ENCODE measurements around the gene CTSF.
"Not testable (repeated sequence)": the region's sequence is repeated elsewhere in the genome, so short reads cannot be mapped to it uniquely, and the experiment has no call there.

The CTSF gene

DNA sequence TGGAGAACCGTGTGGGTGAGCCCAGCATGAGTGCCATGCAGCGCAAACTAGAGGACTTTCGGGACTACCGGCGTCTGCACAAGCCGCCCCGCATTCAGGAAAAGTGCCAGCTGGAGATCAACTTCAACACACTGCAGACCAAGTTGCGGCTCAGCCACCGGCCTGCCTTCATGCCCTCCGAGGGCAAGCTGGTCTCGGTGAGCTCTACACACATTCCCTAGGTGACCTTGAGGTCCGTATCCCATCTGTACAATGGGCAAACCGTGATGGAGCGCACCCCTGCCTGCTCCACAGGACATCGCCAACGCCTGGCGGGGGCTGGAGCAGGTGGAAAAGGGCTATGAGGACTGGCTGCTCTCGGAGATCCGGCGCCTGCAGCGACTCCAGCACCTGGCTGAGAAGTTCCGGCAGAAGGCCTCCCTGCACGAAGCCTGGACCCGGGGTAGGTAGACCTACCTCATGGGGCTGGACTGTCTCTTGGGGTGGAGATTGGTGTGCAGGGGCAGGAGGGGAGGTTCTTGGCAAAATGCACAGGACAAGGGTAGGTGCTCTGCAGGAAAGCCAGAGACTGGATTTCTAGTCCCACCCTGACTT lies 10.6 kb downstream of the CTSF start:
- no peak for DNase-seq

DNA sequence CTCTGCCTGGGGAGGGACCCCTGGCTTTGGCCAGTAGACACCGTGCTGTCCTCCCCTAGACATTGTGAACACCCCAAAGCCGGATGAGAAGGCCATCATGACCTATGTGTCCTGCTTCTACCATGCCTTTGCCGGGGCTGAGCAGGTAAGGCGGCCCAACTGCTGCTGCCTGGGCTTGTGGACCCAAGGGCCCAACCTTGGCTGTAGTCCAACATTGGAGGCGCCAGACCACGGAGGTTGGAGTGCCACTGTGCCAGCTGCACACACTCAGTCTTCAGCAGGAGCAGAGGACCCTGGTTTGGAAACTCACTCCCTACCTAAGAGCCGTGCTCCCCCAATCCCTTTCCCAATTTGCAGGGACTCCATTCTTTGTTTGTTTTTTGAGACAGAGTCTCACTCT lies 12.3 kb downstream of the CTSF start:
- DNase-seq: no peak

DNA sequence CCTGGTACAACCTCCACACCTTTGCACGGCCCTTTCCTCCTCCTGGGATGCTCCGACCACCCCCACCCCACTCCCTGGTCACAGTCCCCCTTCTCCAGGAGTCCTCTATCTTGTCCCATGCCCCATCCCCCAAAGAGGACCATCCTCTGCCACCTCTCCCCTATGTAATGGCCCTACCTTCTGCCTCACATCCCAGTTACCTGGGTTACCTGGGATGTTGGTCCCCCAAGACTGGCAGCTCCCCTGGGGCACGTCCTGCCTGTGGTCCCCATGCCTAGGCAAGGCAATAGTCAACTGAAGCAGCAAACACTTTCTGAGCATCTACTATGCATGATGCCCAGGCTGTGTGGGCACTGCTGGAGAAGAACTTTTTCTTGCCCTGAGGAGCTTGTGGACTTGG lies 13.0 kb downstream of the CTSF start:
- DNase-seq: no peak

DNA sequence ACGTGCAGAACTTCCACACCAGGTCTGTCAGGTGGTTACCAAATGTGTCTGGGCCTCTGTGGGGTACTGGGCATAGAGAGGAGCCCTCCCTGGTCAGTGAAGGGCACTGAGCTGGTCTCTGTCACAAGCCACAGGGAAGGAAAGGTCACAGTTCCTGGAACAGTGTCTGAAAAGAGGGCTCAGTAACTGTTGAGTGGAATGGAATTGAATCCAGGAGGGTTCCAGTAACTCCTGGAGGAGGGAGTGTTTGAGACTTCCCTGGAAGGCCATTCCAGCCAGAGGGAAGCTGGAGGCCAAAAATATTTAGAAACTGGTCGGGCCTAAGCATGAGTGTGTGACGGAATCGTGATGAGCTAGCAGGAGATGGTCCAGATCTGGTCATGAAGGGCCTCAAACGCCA lies 13.8 kb downstream of the CTSF start:
- no peak for DNase-seq

DNA sequence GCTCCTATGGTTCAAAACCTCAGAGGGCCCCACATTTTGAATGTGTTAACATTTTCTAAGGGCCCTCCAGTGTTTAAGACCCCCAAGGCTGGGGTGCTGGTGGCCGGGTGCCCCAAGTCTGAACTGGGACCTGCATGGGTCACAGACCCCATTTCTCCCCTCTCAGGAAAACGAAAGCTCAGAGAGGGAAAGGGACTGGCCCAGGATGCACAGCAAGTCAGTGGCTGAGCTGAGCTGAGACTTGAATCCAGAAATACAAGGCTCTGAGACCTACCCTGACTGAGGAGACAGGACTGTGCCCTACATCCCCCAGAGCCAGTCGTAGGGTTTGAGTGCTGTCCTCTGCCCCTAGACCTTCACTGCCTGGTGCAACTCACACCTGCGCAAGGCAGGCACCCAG lies 17.5 kb downstream of the CTSF start:
- DNase-seq: no peak

DNA sequence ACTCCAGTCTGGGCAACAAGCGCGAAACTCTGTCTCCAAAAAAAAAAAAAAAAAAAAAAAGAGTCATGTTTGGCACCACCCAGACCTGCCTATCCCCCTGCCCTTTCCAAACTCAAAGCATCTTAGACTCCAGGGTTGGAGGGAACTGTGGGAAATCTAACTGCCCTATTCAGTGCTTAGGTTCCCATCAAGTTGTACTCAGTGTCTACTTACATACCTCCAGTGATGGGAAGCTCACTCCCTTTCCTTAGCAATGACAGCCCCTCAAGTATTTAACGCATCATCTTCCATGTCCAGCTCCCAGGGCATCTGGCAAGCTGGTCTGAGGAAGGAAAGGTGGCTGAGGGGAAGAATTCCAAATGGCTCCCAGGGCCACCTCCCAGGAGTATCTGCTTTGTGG lies 18.7 kb downstream of the CTSF start:
- no peak for DNase-seq

DNA sequence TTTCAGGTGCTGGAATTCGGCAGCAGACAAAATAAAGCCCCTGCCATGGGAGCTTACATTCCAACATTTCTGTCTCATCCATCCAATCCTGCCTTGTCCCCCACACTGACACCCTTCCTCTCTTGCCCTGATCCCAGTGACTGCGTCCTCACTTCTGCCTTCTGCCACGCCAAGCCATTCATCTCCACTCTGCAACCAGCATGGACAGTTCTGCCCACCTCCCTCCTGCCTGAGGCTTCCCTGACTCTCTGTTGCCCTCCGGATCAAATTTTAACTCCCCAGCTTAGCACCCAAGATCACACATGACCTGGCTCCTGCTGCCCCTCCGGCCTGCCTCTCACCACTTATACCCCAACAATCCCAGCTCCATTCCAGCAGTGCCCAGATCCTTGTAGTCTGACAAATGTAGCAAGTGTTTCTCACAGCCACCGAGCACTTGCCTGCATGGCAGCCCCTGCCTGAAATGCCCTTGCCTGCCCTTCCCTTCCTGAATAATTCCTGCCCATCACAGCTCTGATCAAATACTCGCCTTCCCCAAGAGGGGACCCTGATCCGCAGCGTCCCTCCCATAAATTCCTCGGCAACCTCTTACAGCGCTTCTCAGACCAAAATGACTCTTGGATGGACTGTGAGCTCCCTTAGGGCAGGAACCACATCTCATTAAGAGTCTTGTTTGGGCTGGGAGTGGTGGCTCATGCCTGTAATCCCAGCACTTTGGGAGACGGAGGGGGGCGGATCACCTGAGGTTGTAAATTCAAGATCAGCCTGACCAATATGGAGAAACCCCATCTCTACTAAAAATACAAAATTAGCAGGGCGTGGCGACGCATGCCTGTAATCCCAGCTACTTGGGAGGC lies 19.4 kb downstream of the CTSF start:
- no peak for DNase-seq

DNA sequence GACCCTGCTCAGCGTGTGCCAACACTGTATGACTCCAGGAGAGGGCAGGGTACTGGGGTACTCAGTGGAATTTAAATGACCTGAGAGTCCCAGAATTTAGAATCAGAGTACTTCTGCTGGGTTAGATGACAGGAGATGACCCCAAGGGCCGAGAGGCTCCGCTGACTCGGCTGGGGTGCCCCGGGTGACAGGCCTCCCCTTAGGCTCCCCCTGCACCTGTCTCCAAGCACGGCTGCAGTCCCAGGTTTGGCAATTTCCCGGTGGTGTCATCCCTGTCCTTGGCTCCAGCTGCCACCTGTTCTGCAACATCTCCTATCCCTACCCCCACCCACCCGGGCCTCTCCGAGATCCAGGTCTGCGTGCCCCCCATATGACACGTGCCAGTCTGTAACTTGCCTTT lies 20.4 kb downstream of the CTSF start:
- no peak for DNase-seq

DNA sequence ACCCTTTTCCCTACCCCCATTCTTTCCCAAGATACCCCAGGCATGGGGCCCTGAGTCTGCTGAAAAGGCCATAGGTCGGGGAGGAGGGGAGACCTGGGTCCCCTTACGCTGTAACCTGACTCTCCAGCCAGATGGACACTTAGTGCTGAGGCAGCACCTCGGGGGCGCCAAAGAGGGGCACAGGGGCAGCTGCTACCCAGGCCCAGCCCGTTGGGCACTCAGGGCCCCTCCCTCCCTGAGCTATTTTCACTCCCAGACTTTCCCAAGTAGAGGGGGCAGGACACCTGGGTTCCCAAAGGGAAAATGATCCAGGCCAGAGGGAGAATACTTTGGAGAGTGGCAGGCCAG lies 20.8 kb downstream of the CTSF start:
- no peak for DNase-seq

DNA sequence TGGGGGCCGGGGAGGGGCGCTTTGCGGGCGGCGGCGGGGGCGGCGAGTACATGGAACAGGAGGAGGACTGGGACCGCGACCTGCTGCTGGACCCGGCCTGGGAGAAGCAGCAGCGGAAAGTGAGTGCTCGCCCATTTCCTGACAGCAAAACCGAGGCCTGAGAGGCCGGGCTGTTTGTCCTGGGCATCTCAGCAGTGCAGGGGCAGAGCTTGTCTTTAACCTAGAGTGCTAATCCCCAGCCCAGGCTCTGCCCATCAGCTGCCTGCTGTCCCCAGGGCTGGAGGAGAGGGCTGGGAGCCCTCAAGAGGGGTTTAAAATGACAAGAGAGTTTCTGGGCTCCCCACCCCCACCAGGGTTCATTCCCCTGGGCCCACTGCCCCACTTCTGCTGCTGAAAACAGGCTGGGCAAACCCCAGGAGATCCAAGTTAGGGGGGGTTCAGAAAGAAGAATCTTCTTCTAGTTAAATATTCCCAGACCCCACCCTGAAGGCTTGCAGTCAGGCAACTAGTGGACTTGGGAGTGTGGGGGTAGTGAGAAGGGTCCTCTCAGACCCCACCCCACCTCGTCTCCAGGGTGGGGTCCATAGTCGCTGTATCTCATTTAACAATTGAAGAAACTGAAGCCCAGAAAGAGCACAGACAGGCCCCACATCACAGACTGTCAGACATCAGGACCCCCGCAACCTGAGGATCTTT lies 21.3 kb downstream of the CTSF start:
- DNase-seq: no peak

DNA sequence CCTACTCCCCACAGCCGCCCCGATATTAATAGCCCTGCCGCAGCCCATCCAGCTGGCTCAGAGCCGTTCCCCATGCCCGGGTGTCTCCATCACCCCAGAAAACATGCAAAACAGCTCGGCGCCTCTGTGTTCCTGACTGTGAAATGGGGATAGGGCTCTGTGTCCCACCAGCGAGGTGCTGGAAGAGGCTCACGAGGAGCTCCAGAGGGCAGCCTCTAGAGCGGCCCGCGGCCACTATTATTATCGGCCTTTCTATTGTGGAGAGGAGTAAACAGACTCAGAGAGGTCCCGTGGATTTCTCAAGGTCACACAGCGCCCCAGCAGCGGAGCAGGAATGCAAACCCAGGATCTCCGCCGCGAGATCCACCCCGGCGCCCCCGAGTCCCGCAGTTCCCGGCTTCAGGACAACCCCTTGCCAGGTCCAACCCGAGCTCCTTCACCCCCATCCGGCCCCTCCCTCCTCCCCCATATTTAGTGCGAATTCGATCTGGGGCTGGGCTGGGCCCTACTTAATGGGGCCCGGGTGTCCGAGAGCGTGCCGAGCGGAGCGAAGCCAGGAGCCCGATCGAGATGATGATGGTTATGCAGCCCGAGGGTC lies 21.9 kb downstream of the CTSF start, which contains the start of gene ACTN3:
Gene ACTN3, plus strand, starts transcription at position 536 of the 598 bp plus-strand sequence. Its CDS starts 35 bp downstream, at position 571.
- DNase-seq: peak; percentile 41

DNA sequence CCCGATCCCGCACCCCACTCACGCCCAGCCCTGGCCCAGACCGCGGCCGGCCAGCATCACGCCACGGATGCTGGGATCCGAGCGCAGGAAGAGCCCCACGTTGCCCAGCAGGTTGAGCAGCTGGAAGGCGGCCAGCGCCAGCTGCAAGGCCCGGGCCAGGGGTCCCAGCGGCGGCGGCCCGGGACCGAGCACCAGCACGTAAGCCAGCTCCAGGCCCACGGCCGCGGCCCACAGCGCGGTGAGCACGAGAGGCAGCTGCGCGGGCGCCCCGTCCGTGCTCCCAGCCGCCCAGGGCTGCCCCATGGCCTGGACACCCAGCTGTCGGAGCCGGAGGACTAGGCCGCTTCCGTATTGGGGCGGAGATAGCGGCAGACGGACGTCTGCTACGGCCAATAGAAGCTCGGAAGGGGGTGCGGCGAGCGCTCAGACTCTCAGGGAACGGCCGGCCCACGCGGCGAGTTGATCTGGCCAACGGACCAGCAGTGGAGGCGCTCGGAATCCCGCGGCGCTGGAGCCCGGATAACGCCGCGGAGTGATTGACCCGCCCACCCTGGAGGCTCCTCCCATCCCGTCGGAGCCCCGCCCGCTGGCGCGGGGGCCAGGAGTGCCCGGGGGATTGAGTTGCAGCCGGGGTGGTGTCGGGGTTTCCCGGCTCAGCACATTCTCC lies 22.6 kb downstream of the CTSF start, which contains the start of gene ZDHHC24:
Gene ZDHHC24, minus strand, starts transcription at position 348 of the 667 bp plus-strand sequence. Its CDS starts 45 bp downstream, at position 303.
- DNase-seq: peak; percentile 97

DNA sequence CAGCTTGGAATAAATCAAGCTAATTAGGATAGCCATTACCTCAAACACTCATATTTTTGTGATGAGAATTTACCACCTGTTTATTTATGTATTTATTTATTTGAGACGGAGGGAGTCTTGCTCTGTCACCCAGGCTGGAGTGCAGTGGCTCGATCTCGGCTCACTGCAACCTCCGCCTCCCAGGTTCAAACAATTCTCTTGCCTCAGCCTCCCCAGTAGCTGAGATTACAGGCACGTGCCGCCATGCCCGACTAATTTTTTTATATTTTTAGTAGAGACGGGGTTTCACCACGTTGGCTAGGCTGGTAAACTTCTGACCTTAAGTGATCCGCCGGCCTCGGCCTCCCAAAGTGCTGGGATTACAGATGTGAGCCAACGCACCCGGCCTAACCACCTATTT lies 23.5 kb downstream of the CTSF start:
- DNase-seq: not testable (repeated sequence)

DNA sequence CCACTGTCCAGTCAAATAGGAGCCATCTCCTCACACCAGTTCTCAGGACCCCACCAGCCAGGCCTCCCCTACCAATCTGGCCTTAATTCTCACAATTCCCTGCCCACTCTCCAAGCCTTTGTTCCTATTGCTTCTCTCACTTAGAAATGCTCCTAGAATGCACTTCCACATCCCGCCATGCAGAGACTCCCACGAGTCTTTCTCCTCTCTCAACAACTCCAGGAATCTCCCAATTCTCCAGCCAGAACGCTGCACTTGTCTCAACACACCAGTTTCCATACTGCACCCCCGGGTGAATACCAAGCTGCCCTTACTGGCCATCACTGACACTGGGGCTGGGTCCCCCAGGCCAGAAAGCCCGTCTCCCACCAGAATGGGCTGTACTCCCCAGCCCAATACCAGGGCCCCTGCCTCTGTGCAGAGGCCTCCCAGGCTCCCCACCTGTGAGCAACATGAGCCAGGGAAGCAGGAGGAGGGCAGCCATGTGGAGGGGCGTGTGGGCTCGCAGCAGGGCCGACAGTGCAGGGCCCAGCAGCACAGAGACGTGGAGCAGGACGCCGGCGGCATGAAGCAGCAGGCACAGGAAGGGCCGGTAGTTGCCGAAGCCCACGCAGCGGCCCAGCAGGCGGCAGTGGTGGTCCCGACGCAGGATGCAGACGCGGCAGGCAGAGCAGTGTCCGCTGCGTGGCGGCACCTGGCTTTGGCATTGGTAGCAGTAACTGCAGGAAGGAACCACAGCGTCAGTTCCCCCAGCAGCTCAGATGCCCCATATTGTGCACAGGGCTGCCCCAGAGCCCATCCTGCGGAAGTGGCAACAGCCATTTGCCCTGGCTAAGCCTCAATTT lies 24.9 kb downstream of the CTSF start:
- peak; percentile 48 for DNase-seq

DNA sequence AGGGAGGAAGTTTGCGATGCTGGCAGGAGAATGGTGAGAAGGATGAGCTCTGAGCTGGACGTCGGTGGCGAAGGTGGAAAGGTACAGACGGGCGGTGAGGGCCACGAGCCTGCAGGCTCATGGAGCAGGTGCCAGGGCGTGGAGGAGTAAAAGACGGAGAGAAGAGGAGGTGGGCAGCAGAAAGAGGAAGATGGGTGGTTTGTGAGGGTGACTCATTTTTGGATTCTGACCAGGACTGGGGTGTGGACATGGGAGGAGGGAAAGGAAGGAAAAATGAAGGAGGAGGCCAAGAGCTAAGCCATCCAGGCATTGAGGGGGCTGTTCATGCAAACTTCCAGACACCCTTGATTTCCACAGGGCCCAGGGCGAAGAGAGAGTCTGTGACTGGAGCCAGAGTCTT lies 26.0 kb downstream of the CTSF start:
- DNase-seq: peak; percentile 10

DNA sequence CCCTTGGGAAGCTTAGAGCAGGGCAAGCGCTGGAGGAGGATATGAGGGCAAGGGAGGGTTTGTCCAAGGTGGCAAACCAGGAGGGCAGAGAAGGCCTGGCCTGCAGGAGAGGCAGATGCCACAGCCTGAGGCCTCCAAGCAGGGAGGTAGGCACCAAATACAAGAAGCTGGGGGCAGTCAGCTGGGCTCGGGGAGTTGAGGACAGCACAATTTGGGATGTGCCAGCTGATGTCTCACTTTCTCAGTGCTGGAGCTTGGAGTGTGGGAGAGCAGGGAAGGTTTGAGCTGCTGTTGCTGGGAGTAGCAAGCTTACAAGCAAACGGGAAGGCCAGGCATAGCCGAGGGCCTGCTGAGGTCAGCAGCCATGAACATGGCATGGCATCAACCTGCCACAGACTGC lies 26.5 kb downstream of the CTSF start:
- no peak for DNase-seq

DNA sequence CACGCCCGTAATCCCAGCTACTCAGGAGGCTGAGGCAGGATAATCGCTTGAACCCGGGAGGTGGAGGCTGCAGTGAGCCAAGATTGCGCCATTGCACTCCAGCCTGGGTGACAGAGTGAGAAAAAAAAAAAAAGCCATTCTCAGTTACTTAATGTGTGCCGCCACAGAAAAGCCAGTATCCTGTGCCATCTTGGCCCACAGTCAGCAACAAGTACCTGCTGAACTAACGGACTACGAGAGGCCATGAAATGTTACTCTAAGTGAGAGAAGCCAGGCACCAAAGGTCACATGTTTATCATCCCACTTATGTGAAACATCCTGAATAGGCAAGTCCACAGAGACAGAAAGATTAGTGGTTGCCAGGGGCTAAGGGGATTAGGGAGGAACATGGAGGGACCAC lies 27.8 kb downstream of the CTSF start:
- DNase-seq: not testable (repeated sequence)

DNA sequence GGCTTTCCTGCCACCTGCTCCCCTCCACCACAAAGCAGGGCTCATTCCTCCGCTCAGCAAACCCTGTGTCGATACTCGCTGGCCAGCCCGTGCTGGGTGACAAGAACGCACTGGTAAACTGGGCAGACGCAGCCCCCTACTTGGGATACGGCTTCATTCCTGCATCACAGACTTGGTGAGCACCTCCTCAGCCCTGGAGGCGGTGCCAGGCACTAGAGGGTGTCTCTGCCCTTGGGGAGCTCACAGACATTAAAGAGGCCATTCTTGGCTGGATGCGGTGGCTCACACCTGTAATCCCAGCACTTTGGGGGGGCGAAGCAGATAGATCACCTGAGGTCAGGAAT lies 28.6 kb downstream of the CTSF start:
- DNase-seq: no peak

DNA sequence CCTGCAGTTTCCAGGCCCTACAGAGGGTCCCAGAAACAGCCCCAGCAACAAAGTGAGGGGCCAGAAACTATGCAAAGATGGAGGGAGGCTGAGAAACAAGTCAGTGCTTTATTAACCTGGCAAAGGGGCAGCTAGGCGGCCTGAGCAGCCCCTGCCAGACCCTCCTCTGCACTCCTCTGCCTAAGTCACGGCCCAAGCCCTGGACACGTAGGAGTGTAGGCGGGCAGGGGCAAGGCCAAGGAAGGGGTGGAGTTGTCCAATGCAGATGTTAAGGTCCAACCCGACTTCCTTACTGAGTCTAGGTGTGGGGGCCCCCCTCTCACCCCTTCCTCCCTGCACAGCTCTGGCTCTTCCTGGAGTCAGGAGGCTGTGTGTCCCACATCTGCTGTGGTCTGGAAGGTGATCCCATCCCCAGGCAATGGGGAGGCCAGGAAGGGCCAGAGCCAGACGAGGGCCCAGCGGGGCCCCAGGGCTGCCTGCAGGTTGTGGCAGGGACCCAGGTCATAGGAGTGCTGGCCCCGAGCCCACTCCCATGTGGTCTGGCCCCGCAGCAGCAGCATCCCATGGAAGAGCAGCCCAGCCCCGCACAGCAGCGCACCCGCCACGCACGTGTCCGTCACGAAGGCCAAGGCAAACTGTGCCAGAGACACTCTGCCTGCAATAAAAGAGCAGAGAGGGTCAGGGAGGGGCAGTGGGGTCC lies 29.1 kb downstream of the CTSF start:
- DNase-seq: no peak

DNA sequence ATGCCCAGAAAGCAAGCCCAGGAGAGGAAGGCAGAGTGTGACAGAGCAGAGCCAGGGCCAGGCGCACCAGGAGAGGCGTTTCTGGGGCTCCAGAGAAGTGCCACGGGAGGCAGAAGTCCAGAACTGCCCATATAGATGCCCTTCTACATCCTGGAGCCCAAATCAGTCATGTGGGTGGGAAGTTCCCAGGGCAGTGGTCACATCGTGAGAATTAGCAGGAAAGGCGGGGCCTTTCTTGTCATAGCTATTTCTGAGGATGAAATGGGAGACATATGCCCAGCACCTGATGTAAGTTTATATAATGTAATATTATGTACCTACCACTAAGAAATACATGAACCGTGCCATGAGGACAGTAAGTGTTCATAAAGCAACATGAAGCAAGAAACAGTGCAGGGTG lies 35.6 kb downstream of the CTSF start:
- DNase-seq: no peak

DNA sequence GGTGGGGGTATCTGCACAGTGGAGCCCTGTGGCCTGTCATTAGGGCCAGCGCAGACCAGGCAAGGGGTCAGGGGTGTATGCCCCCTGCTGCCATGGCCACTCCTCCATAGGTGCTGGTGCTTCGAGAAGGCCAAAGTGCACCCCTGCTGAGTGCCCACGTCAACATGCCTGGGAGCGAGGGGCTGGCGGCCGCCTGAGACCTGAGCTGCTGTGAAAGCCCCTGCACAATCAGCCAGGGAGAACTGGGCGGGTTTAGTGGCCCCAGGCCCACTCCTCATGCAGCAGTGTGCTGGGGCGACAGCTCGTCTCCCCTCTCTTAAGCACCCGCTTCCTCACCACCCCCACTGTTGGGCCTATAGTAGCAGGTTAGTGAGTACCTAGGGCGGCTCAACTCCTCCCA lies 36.6 kb downstream of the CTSF start:
- DNase-seq: no peak

Measured in fibroblast of skin of right quadriceps (primary cell).